PC-9 (cell line): ENCODE measurements around the gene AMELX. TPM values are rescaled to one million over a fixed set of nuclear protein-coding genes. Genes with fewer than 3 reads are reported as not detected.

Experiments
- BruUV-seq: library from RNA; stranded (reverse); fragments of 400-500 nt; replicated peaks from 2 replicates; lab custom pipeline; 2021; lab: Mats Ljungman, UMichigan
- CTCF ChIA-PET: fragments of 300-600 bp; sonication (Branson Sonifier 250); formaldehyde crosslinking; loops from one replicate; lab custom pipeline; 2022; ENCODE audit warnings: antibody characterized with exemption; lab: Charles Lee
- POLR2A ChIA-PET: fragments of 300-600 bp; sonication (Branson Sonifier 250); formaldehyde crosslinking; loops from one replicate; lab custom pipeline; 2022; ENCODE audit warnings: antibody characterized with exemption; ENCODE audit not compliant: unreplicated experiment; lab: Charles Lee
- DNase-seq, 2 experiments: peaks; one replicate each; pipeline versions ENCODE4 v3.0.0 to v3.0.0-alpha.2; 2015 to 2022; ENCODE audit warnings: mixed read lengths in 1 of 2
- H2AFZ ChIP-seq: fragments of 200-600 bp; sonication (generic); 2 replicates; pipeline ENCODE4 v1.8.1; 2017; ENCODE audit warnings: antibody characterized with exemption
- H3F3A ChIP-seq: fragments of 200-600 bp; sonication (generic); 2 replicates; pipeline ENCODE4 v1.8.1; 2017; ENCODE audit warnings: antibody characterized with exemption, mild to moderate bottlenecking, low read depth; ENCODE audit not compliant: insufficient read depth
- H3K27ac ChIP-seq: fragments of 200-600 bp; sonication (generic); 2 replicates; pipeline ENCODE4 v1.6.1; 2016; ENCODE audit warnings: mixed run types
- H3K27me3 ChIP-seq: fragments of 200-600 bp; sonication (generic); 2 replicates; pipeline ENCODE4 v1.6.1; 2016; ENCODE audit warnings: low read depth, mixed run types; ENCODE audit not compliant: insufficient read depth
- H3K36me3 ChIP-seq: fragments of 200-600 bp; sonication (generic); 2 replicates; pipeline ENCODE4 v1.6.1; 2016; ENCODE audit warnings: low read depth, mixed run types
- H3K4me1 ChIP-seq: fragments of 200-600 bp; sonication (generic); replicated peaks from 2 replicates; pipeline ENCODE4 v1.6.1; 2016; ENCODE audit warnings: mixed run types; ENCODE audit not compliant: insufficient read depth
- H3K4me2 ChIP-seq: fragments of 200-600 bp; sonication (generic); 2 replicates; pipeline ENCODE4 v1.6.1; 2017; ENCODE audit warnings: mixed run types
- H3K4me3 ChIP-seq: fragments of 200-600 bp; sonication (generic); 2 replicates; pipeline ENCODE4 v1.6.1; 2016; ENCODE audit warnings: mixed run types
- H3K79me2 ChIP-seq: fragments of 200-600 bp; sonication (generic); 2 replicates; pipeline ENCODE4 v1.6.1; 2017; ENCODE audit warnings: low read depth, mixed run types
- H3K9me2 ChIP-seq: fragments of 200-600 bp; sonication (generic); 2 replicates; pipeline ENCODE4 v1.8.1; 2017; ENCODE audit warnings: mild to moderate bottlenecking; ENCODE audit not compliant: insufficient read depth
- H3K9me3 ChIP-seq: fragments of 200-600 bp; sonication (generic); 2 replicates; pipeline ENCODE4 v1.8.1; 2016; ENCODE audit warnings: low read depth; ENCODE audit not compliant: insufficient read depth
- H4K20me1 ChIP-seq: fragments of 200-600 bp; sonication (generic); 2 replicates; pipeline ENCODE4 v1.8.1; 2017; ENCODE audit not compliant: insufficient read depth
- EZH2 ChIP-seq: fragments of 200-600 bp; sonication (generic); IDR thresholded peaks from 2 replicates; pipeline ENCODE4 v1.8.0; 2017; ENCODE audit warnings: antibody characterized with exemption, low read depth
- intact Hi-C: fragments of 100-400 bp; cut with micrococcal nuclease; formaldehyde crosslinking; loops from one replicate; pipeline ENCODE4 v1.10.0; 2022; ENCODE audit not compliant: unreplicated experiment
- total RNA-seq: library from RNA; stranded (reverse); gene quantifications from 2 replicates; pipeline ENCODE4 v1.2.3, GENCODE V29; 2021
- TF ChIP-seq, protein P1 (sequence below): fragments of 200-600 bp; sonication (generic); conservative IDR thresholded peaks from 2 replicates; pipeline ENCODE4 v1.6.1; 2017; ENCODE audit warnings: mixed run types, antibody characterized with exemption, mild to moderate bottlenecking, moderate library complexity

AMELX gene
- total RNA-seq, 1 experiment from 2014 or later = not detected

DNA sequence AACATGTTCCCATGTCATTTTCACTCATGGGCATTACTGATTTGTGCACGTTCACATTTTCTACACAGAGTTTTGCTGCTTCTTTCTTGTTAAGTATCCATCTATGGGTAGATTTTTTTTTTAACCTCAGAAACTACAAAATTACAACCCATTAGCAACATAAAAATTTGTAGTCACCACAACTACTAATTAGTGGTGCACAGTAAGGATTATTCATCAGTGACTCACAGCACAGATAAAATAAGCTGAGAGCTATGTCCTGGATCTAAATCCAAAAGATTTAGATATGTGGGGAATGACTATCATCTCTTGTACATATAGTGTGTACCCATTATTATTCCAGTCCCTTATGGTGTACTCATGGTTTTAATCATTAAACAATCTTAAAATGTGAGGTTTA lies 19.7 kb upstream of the AMELX start:
- H3K4me3 ChIP-seq = no peak overlapping the region
- H4K20me1 ChIP-seq = no peaks in the 10 kb centered on the region
- no peaks in the 10 kb centered on the region for H3K36me3 ChIP-seq
- no peaks in the 10 kb centered on the region for H3K9me3 ChIP-seq
- no peaks in the 10 kb centered on the region for H3F3A ChIP-seq
- no TSS peak for BruUV-seq
- H3K27ac ChIP-seq = no peak overlapping the region
- no peak overlapping the region for H3K4me2 ChIP-seq
- H3K9me2 ChIP-seq = no peaks in the 10 kb centered on the region
- intact Hi-C loops = no loop called here
- ChIA-PET CTCF (no interaction called here), POLR2A (no interaction called here)
- no peak overlapping the region for H2AFZ ChIP-seq
- TF ChIP-seq, protein P1, sequence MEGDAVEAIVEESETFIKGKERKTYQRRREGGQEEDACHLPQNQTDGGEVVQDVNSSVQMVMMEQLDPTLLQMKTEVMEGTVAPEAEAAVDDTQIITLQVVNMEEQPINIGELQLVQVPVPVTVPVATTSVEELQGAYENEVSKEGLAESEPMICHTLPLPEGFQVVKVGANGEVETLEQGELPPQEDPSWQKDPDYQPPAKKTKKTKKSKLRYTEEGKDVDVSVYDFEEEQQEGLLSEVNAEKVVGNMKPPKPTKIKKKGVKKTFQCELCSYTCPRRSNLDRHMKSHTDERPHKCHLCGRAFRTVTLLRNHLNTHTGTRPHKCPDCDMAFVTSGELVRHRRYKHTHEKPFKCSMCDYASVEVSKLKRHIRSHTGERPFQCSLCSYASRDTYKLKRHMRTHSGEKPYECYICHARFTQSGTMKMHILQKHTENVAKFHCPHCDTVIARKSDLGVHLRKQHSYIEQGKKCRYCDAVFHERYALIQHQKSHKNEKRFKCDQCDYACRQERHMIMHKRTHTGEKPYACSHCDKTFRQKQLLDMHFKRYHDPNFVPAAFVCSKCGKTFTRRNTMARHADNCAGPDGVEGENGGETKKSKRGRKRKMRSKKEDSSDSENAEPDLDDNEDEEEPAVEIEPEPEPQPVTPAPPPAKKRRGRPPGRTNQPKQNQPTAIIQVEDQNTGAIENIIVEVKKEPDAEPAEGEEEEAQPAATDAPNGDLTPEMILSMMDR = no peak
- TF ChIP-seq EZH2 = no peak
- no peaks in the 10 kb centered on the region for H3K4me1 ChIP-seq
- no peaks in the 10 kb centered on the region; the same call in 1 of the 2 replicates for H3K27me3 ChIP-seq
- no peak for DNase-seq
- no peaks in the 10 kb centered on the region for H3K79me2 ChIP-seq

DNA sequence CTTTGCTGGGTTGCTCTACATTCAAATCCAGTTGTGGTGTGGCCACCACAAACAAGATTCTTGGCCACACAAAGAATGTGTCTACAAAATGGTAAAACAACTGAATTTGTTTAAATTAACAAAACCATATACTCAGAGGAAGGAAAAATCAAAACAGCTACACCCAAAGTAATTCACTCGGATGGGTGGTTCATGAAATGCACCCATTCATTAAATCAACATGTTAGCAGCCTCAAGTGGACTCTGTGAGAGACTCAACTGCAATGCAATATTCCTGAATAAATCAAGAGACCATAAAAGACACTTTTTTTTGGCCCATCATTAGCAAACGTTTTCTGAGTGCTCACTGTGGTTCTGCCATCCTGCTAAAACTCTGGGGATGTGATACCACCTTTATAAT lies 11.2 kb upstream of the AMELX start:
- H3K27ac ChIP-seq = no peak overlapping the region
- no peak overlapping the region for H3K4me3 ChIP-seq
- no peaks in the 10 kb centered on the region for H3F3A ChIP-seq
- POLR2A ChIA-PET = no interaction called here
- H3K4me1 ChIP-seq = no peaks in the 10 kb centered on the region
- no peaks in the 10 kb centered on the region for H4K20me1 ChIP-seq
- H3K36me3 ChIP-seq = no peaks in the 10 kb centered on the region
- intact Hi-C loops = no loop called here
- CTCF ChIA-PET = no interaction called here
- H3K9me2 ChIP-seq = no peaks in the 10 kb centered on the region
- no peak overlapping the region for H2AFZ ChIP-seq
- DNase-seq = no peak
- TF ChIP-seq, protein P1 = no peak
- TF ChIP-seq EZH2 = no peak
- no peaks in the 10 kb centered on the region for H3K9me3 ChIP-seq
- no peak overlapping the region for H3K4me2 ChIP-seq
- no peaks in the 10 kb centered on the region for H3K27me3 ChIP-seq
- H3K79me2 ChIP-seq = no peaks in the 10 kb centered on the region
- no TSS peak for BruUV-seq

DNA sequence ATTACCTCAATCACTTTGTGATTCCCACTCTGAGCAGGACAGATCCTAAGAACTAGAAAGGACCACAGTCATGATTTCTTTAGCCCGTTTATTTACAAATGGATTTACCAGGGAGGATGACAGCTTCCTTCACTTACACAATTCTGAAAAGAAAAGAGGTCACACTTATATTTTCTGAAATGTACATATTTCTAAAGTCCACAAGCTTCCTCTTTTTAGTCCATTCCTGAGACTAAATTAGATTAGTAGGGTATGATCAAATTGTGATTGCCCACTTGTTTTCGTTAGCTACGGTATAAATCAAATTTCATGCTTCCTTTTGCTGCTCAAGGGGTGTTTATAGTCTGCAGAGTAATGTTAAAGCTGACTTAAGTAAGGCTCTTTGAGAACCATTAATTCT lies 7.6 kb upstream of the AMELX start:
- H4K20me1 ChIP-seq = no peaks in the 10 kb centered on the region
- H3K4me1 ChIP-seq = no peaks in the 10 kb centered on the region
- H3K27me3 ChIP-seq = no peaks in the 10 kb centered on the region
- no peaks in the 10 kb centered on the region for H3K36me3 ChIP-seq
- H3K27ac ChIP-seq = no peak overlapping the region
- H2AFZ ChIP-seq = no peak overlapping the region
- H3K79me2 ChIP-seq = no peaks in the 10 kb centered on the region
- no peaks in the 10 kb centered on the region for H3F3A ChIP-seq
- TF ChIP-seq, protein P1 = no peak
- no peak for TF ChIP-seq EZH2
- intact Hi-C loops = no loop called here
- no peak overlapping the region for H3K4me3 ChIP-seq
- H3K9me2 ChIP-seq = no peaks in the 10 kb centered on the region
- BruUV-seq = no TSS peak
- no peak for DNase-seq
- CTCF ChIA-PET = no interaction called here
- H3K9me3 ChIP-seq = no peaks in the 10 kb centered on the region
- POLR2A ChIA-PET = no interaction called here
- no peak overlapping the region for H3K4me2 ChIP-seq
